IPS-15b (cell line): ENCODE data around the gene SLC6A7.
"Not testable (repeated sequence)": the region's sequence is repeated elsewhere in the genome, so short reads cannot be mapped to it uniquely, and the experiment has no call there.

Experiments used
- H3K27me3 ChIP-seq: one replicate; pipeline ENCODE4 v1.6.1; 2013; ENCODE audit warnings: low read length; ENCODE audit not compliant: control insufficient read depth, insufficient read depth
- H3K36me3 ChIP-seq: one replicate; pipeline ENCODE4 v1.6.1; 2013; ENCODE audit warnings: low read length; ENCODE audit not compliant: control insufficient read depth, insufficient read depth
- H3K4me1 ChIP-seq: one replicate; pipeline ENCODE4 v1.6.1; 2013; ENCODE audit warnings: mild to moderate bottlenecking, low read length; ENCODE audit not compliant: control insufficient read depth, insufficient read depth
- H3K4me3 ChIP-seq: one replicate; pipeline ENCODE4 v1.5.1; 2013; ENCODE audit warnings: low read depth, low read length
- H3K9ac ChIP-seq: one replicate; pipeline ENCODE4 v1.6.1; 2013; ENCODE audit warnings: low read depth, mild to moderate bottlenecking, low read length
- H3K9me3 ChIP-seq: one replicate; pipeline ENCODE4 v1.6.1; 2013; ENCODE audit warnings: mild to moderate bottlenecking, low read length; ENCODE audit not compliant: control insufficient read depth, insufficient read depth

Gene SLC6A7

DNA sequence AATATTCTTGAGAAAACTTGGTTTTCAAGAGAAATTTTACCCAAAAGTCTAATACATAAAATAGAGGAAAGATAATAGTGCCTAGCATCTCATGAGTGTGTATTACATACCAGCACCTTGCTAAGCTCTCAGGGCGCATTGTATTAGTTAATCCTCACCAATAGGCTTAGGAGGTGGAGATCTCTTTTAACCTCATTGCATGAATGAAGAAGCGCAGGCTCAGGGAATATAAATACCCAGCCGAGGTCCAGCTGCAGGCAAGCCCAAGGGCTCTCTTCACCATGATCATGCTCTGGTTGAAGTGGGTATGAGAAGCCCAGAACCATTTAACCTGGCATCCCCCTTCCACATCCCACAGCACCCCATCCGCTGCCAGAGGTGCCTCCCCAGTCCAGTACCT is 53.7 kb downstream of the SLC6A7 start:
- no peaks in the 10 kb centered on the region for H3K36me3 ChIP-seq
- H3K4me3 ChIP-seq, result no peak overlapping the region
- no peaks in the 10 kb centered on the region for H3K9me3 ChIP-seq
- no peak overlapping the region for H3K9ac ChIP-seq
- H3K4me1 ChIP-seq, result no peaks in the 10 kb centered on the region
- no peaks in the 10 kb centered on the region for H3K27me3 ChIP-seq

DNA sequence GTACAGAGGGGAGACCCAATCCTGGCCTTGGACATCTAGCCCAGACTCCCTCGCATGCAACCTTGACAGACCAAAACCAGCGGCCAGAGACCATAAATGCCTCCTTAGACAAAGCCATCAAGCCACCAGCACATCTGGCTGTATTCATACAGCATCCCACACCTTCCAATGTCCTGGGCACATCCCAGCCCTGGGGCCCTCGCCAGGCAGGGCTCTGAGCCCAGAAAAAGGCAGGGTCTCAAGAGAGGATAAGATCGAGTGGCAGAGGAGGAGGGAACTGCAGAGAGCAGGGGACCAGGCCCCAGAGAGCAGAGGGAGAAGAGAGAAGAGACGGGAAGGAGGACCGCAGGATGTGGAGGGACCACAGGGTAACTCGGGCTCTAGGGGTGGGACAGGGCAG is 54.3 kb downstream of the SLC6A7 start:
- Histone ChIP-seq H3K9ac (no peak overlapping the region), H3K4me3 (no peak overlapping the region), H3K9me3 (no peaks in the 10 kb centered on the region)

DNA sequence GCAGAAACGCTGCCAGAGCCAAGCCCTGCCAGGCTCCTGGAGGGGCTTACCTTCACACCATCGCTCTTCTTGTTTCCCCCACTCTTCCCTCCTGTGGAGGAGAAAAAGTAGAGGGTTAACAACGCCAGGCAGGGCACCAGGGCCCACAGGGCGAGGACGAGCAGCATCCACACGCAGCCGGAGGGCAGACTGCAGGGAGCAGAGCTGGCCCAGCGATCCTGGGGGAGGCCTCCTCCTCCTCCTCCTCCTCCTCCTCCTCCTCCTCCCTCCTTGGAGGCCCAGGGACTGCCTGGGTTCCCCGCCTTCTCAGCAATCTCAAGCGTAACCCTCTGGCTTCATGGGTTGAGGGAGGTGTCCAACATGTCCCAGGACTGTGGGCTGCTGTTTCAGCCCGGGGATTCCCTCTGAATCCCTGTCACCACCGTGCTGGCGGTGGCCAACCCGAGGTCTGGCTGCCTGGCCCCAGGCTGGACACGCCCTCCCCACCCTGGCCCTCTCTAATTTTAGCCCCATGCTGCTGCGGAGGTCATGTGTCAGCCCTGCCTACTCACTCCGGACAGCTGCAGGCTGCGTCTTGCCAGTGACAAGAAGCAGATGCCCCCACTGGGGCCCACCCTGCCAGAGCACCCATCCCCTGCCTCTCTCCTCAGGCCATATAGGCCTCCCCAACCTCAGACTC is 55.4 kb downstream of the SLC6A7 start:
- Histone ChIP-seq H3K4me3 (no peak overlapping the region), H3K9me3 (no peaks in the 10 kb centered on the region), H3K27me3 (no peaks in the 10 kb centered on the region), H3K4me1 (no peaks in the 10 kb centered on the region), H3K36me3 (no peaks in the 10 kb centered on the region), H3K9ac (no peak overlapping the region)

More for the DNA sequence above, 54.3 kb downstream of the SLC6A7 start:
- Histone ChIP-seq H3K36me3 (no peaks in the 10 kb centered on the region), H3K4me1 (no peaks in the 10 kb centered on the region), H3K27me3 (no peaks in the 10 kb centered on the region)

- no peaks in the 10 kb centered on the region for H3K36me3 ChIP-seq
- no peak overlapping the region for H3K9ac ChIP-seq
- no peak overlapping the region for H3K4me3 ChIP-seq
- no peaks in the 10 kb centered on the region for H3K27me3 ChIP-seq
- H3K4me1 ChIP-seq, result no peaks in the 10 kb centered on the region
- H3K9me3 ChIP-seq, result no peaks in the 10 kb centered on the region
Observed at GRCh38 chr5:150245808-150246207, 55.9 kb downstream of the SLC6A7 start.

- H3K4me1 ChIP-seq, result no peaks in the 10 kb centered on the region
- no peak overlapping the region for H3K4me3 ChIP-seq
- no peak overlapping the region for H3K9ac ChIP-seq
- H3K27me3 ChIP-seq, result no peaks in the 10 kb centered on the region
- no peaks in the 10 kb centered on the region for H3K9me3 ChIP-seq
- no peaks in the 10 kb centered on the region for H3K36me3 ChIP-seq
Observed at GRCh38 chr5:150246429-150246828, 56.6 kb downstream of the SLC6A7 start.

DNA sequence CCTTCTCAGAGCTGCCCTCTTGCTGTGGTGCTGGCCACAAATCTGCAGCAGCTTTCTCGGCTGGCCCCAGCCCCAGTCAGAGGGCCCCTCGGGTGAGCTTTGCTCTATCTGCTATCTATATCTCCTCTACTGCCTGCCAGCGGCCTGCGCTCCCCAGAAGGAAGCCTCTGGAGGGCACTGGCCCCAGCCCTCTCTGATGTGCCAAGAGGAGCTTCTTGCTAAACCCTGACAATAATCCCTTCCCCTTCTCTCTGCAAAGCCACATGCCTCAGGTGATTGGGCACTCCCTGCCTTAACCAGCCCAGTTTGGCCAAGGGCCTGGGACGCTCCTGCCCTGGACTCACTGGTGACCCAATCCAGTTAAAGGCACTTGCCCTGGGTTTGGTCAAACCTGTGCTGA is 57.0 kb downstream of the SLC6A7 start:
- H3K9me3 ChIP-seq, result no peaks in the 10 kb centered on the region

DNA sequence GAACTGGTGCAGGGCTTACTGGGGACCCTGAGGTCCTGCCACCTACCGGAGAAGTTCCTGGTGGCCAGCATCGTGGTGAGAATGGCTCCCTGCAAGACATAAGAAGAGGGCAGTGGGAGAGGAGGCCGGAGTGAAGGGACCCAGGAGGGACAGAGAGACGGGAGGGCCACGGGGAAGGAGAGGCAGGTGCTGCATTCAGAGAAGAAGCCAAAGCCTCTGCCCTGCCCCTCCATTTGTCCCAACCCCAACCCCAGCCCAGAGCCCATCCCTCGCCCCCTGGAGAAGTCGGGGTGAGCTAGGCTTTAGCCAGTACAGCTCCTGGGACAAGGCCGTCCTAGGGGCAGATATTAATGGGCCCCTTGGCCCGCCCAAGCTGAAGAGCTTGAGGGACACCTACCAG is 57.9 kb downstream of the SLC6A7 start:
- Histone ChIP-seq H3K27me3 (no peaks in the 10 kb centered on the region), H3K9ac (no peak overlapping the region), H3K36me3 (no peaks in the 10 kb centered on the region), H3K9me3 (no peaks in the 10 kb centered on the region), H3K4me1 (no peaks in the 10 kb centered on the region), H3K4me3 (no peak overlapping the region)

More for the DNA sequence above, 57.0 kb downstream of the SLC6A7 start:
- H3K9ac ChIP-seq, result no peak overlapping the region
- no peak overlapping the region for H3K4me3 ChIP-seq
- H3K4me1 ChIP-seq, result no peaks in the 10 kb centered on the region
- H3K36me3 ChIP-seq, result no peaks in the 10 kb centered on the region
- H3K27me3 ChIP-seq, result no peaks in the 10 kb centered on the region

- not testable (repeated sequence) for H3K4me1 ChIP-seq, H3K9ac ChIP-seq, H3K4me3 ChIP-seq, H3K9me3 ChIP-seq, H3K36me3 ChIP-seq, H3K27me3 ChIP-seq
Observed at GRCh38 chr5:150248493-150248892, 58.6 kb downstream of the SLC6A7 start.

- no peaks in the 10 kb centered on the region for H3K36me3 ChIP-seq
- H3K4me1 ChIP-seq, result no peaks in the 10 kb centered on the region
- H3K9ac ChIP-seq, result no peak overlapping the region
- no peaks in the 10 kb centered on the region for H3K27me3 ChIP-seq
- H3K4me3 ChIP-seq, result no peak overlapping the region
- no peaks in the 10 kb centered on the region for H3K9me3 ChIP-seq
Observed at GRCh38 chr5:150248946-150249345, 59.1 kb downstream of the SLC6A7 start.

GRCh38 chr5:150249744-150250143 is 59.9 kb downstream of the SLC6A7 start:
- H3K4me1 ChIP-seq, result no peaks in the 10 kb centered on the region
- H3K27me3 ChIP-seq, result no peaks in the 10 kb centered on the region
- H3K36me3 ChIP-seq, result no peaks in the 10 kb centered on the region
- H3K9ac ChIP-seq, result no peak overlapping the region
- H3K4me3 ChIP-seq, result no peak overlapping the region
- no peaks in the 10 kb centered on the region for H3K9me3 ChIP-seq

DNA sequence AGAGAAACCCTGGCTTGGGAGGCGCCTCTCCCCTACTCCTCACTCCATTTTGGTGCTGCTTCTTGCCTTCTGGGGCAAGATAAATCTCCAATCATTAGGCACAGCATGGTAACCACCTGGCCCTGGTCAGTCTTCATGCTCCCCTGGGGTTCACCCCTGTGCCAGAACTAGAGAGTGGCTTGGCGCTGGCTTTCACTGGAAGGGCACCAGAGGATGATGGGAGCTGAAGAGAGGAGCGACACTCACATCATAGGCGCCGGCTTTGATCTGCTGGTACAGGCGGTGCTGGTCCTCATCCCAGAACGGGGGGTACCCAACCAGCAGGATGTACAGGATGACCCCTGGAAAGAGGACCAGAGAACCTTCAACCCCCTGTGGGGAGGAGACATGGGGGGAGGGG is 61.6 kb downstream of the SLC6A7 start:
- peaks cover 5% of the 10 kb centered on the region for H3K4me1 ChIP-seq
- no peaks in the 10 kb centered on the region for H3K36me3 ChIP-seq
- H3K4me3 ChIP-seq, result no peak overlapping the region
- H3K27me3 ChIP-seq, result no peaks in the 10 kb centered on the region
- no peaks in the 10 kb centered on the region for H3K9me3 ChIP-seq
- no peak overlapping the region for H3K9ac ChIP-seq

DNA sequence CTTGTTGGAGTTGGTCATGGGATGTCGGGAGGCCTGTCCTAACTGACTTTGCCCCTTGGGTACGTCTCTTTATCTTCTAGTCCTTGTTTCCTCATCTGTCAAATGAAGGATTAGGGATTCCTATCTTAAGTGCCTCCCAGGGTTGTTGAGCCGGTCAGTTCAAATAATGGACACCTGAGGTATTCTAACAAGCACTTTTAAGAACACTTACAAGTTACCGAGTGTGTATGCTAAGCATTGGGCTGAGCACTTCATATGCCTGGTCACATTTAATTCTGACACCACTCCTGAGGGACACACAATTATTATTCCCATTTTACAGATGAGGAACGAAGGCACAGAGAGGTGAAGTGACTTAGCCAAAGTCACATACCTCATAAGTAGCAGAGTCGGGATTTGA is 62.6 kb downstream of the SLC6A7 start:
- peaks cover 5% of the 10 kb centered on the region for H3K4me1 ChIP-seq
- H3K27me3 ChIP-seq, result no peaks in the 10 kb centered on the region
- H3K9me3 ChIP-seq, result no peaks in the 10 kb centered on the region
- H3K9ac ChIP-seq, result no peak overlapping the region
- H3K36me3 ChIP-seq, result no peaks in the 10 kb centered on the region
- H3K4me3 ChIP-seq, result no peak overlapping the region
